ENCODE data around the gene PCBP3. TPM values are rescaled to one million over a fixed set of nuclear protein-coding genes. Genes with fewer than 3 reads are reported as not detected.

Gene PCBP3
- total RNA-seq, 2 experiments from 2014 or later = 3.4 to 3.9 TPM

GRCh38 chr21:45984584-45985095 lies 341.1 kb downstream of the PCBP3 start:
- ChIA-PET CTCF (no interaction called here), POLR2A (no interaction called here)
- H3K27ac Mint-ChIP-seq = no peak overlapping the region
- H3K27me3 Mint-ChIP-seq = peaks cover 2% of the 10 kb centered on the region
- no peak for DNase-seq
- no peaks in the 10 kb centered on the region for H3K36me3 Mint-ChIP-seq (ENCODE audit: low read depth)
- H3K9me3 Mint-ChIP-seq = no peaks in the 10 kb centered on the region
- peaks cover under 1% of the 10 kb centered on the region for H3K4me1 Mint-ChIP-seq
- H3K4me3 Mint-ChIP-seq = no peak overlapping the region

- peaks cover 2% of the 10 kb centered on the region for H3K27me3 Mint-ChIP-seq
- no peaks in the 10 kb centered on the region for H3K36me3 Mint-ChIP-seq (ENCODE audit: low read depth)
- H3K27ac Mint-ChIP-seq = no peak overlapping the region
- CTCF ChIA-PET = no interaction called here
- H3K9me3 Mint-ChIP-seq = no peaks in the 10 kb centered on the region
- DNase-seq = no peak
- H3K4me3 Mint-ChIP-seq = no peak overlapping the region
- POLR2A ChIA-PET = no interaction called here
- no peaks in the 10 kb centered on the region for H3K4me1 Mint-ChIP-seq
Observed at GRCh38 chr21:45985471-45986315, 342.2 kb downstream of the PCBP3 start.

- peaks cover 2% of the 10 kb centered on the region for H3K27me3 Mint-ChIP-seq
- no peak overlapping the region for H3K4me3 Mint-ChIP-seq
- POLR2A ChIA-PET = no interaction called here
Observed at GRCh38 chr21:45986316-45987051, 343.0 kb downstream of the PCBP3 start.

GRCh38 chr21:45987121-45987711 lies 343.7 kb downstream of the PCBP3 start:
- H3K27ac Mint-ChIP-seq = no peak overlapping the region
- H3K4me1 Mint-ChIP-seq = no peaks in the 10 kb centered on the region
- H3K36me3 Mint-ChIP-seq (ENCODE audit: low read depth) = no peaks in the 10 kb centered on the region
- H3K4me3 Mint-ChIP-seq = no peak overlapping the region
- DNase-seq = no peak
- CTCF ChIA-PET = no interaction called here
- H3K27me3 Mint-ChIP-seq = peaks cover 2% of the 10 kb centered on the region
- H3K9me3 Mint-ChIP-seq = no peaks in the 10 kb centered on the region
- POLR2A ChIA-PET = no interaction called here

More at GRCh38 chr21:45986316-45987051, 343.0 kb downstream of the PCBP3 start:
- CTCF ChIA-PET = no interaction called here
- no peaks in the 10 kb centered on the region for H3K9me3 Mint-ChIP-seq
- H3K36me3 Mint-ChIP-seq (ENCODE audit: low read depth) = no peaks in the 10 kb centered on the region
- no peak overlapping the region for H3K27ac Mint-ChIP-seq
- H3K4me1 Mint-ChIP-seq = no peaks in the 10 kb centered on the region
- DNase-seq = no peak

- no peaks in the 10 kb centered on the region for H3K36me3 Mint-ChIP-seq (ENCODE audit: low read depth)
- ChIA-PET POLR2A (no interaction called here), CTCF (no interaction called here)
- no peak overlapping the region for H3K27ac Mint-ChIP-seq
- no peaks in the 10 kb centered on the region for H3K9me3 Mint-ChIP-seq
- no peak overlapping the region for H3K4me3 Mint-ChIP-seq
- H3K27me3 Mint-ChIP-seq = no peaks in the 10 kb centered on the region
- DNase-seq = no peak
- H3K4me1 Mint-ChIP-seq = no peaks in the 10 kb centered on the region
Observed at GRCh38 chr21:45988366-45989347, 345.1 kb downstream of the PCBP3 start.

GRCh38 chr21:45989355-45990048 lies 346.0 kb downstream of the PCBP3 start:
- Mint-ChIP-seq H3K36me3 (ENCODE audit: low read depth) (no peaks in the 10 kb centered on the region), H3K4me3 (no peak overlapping the region), H3K27ac (no peak overlapping the region), H3K27me3 (no peaks in the 10 kb centered on the region), H3K4me1 (no peaks in the 10 kb centered on the region), H3K9me3 (no peaks in the 10 kb centered on the region)
- CTCF ChIA-PET = no interaction called here
- no peak for DNase-seq
- POLR2A ChIA-PET = no interaction called here

- ChIA-PET POLR2A (no interaction called here), CTCF (no interaction called here)
- Mint-ChIP-seq H3K4me1 (no peaks in the 10 kb centered on the region), H3K9me3 (no peaks in the 10 kb centered on the region), H3K27ac (no peak overlapping the region), H3K27me3 (no peaks in the 10 kb centered on the region), H3K4me3 (no peak overlapping the region), H3K36me3 (ENCODE audit: low read depth) (no peaks in the 10 kb centered on the region)
- no peak for DNase-seq
Observed at GRCh38 chr21:45990049-45990711, 346.7 kb downstream of the PCBP3 start.

- H3K36me3 Mint-ChIP-seq (ENCODE audit: low read depth) = no peaks in the 10 kb centered on the region
Observed at GRCh38 chr21:45990741-45991605, 347.4 kb downstream of the PCBP3 start.

GRCh38 chr21:45991606-45992300 lies 348.2 kb downstream of the PCBP3 start:
- POLR2A ChIA-PET = no interaction called here
- Mint-ChIP-seq H3K4me3 (no peak overlapping the region), H3K9me3 (no peaks in the 10 kb centered on the region), H3K27me3 (no peaks in the 10 kb centered on the region), H3K4me1 (no peaks in the 10 kb centered on the region), H3K27ac (no peak overlapping the region), H3K36me3 (ENCODE audit: low read depth) (no peaks in the 10 kb centered on the region)
- no peak for DNase-seq
- CTCF ChIA-PET = interaction anchor here (1.2 kb wide), 1 partner anchor 26 kb away, joined by 3 read pairs; no protein-coding TSS in a partner anchor

More at GRCh38 chr21:45990741-45991605, 347.4 kb downstream of the PCBP3 start:
- Mint-ChIP-seq H3K27ac (no peak overlapping the region), H3K9me3 (no peaks in the 10 kb centered on the region), H3K27me3 (no peaks in the 10 kb centered on the region), H3K4me1 (no peaks in the 10 kb centered on the region), H3K4me3 (no peak overlapping the region)
- CTCF ChIA-PET = interaction anchor here (1.2 kb wide), 1 partner anchor 25 kb away, joined by 3 read pairs; no protein-coding TSS in a partner anchor
- POLR2A ChIA-PET = no interaction called here
- DNase-seq = no peak
